GM20000 (cell line): ENCODE measurements around the gene ZNG1A.
"Not testable (repeated sequence)": the region's sequence is repeated elsewhere in the genome, so short reads cannot be mapped to it uniquely, and the experiment has no call there.

Source experiments
- DNase-seq: peaks from one replicate; pipeline ENCODE4 v3.0.0; 2012; ENCODE audit warnings: low spot score
- CTCF ChIP-seq: IDR thresholded peaks from 2 replicates; pipeline ENCODE4 v1.5.1; 2012; ENCODE audit warnings: mild to moderate bottlenecking, control low read depth; ENCODE audit errors: extremely low read depth, missing control alignments

The ZNG1A gene

DNA sequence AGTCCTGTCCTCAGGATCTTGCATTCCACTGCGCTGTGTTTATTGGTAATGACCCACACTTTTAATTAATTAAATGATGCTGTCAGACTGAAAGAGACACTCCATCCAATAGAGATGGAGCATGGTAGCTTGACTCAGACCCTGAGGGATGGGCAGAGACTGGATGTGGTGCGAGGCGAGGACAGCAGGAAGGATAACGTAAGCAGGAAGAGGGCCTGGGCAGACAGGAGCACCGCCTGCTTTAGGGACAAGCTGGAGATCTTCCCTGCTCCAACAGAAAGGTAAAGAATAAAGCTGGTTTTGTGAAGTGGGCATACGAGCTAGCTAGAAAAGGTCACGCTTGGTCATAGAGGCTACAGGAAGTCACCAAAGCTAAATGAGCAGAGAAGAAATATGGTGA, 32.2 kb upstream of the ZNG1A start:
- no peak for TF ChIP-seq CTCF

GRCh38 chr9:209143-209758, 30.4 kb upstream of the ZNG1A start:
- no peak for TF ChIP-seq CTCF
- no peak for DNase-seq

More for the DNA sequence above, 32.2 kb upstream of the ZNG1A start:
- no peak for DNase-seq

DNA sequence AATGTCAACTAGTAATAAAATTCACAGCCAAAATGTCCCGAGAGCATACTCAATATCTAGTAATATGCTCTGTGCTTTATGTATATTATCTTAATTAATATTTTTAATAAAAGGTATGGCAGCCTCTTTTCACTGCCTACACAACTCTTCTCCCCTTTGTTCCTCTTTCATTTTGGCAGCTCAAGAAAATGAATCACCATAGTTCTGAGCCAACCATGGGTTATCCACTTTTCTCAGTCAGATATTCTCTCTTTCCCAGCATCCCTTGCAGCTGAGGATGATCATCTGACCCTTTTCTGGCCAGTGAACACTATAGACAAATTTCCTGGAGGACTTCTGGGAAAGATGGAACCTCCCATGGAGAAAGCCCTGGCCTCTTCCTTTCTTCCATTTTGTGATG, 27.6 kb upstream of the ZNG1A start:
- no peak for DNase-seq
- TF ChIP-seq CTCF: no peak

DNA sequence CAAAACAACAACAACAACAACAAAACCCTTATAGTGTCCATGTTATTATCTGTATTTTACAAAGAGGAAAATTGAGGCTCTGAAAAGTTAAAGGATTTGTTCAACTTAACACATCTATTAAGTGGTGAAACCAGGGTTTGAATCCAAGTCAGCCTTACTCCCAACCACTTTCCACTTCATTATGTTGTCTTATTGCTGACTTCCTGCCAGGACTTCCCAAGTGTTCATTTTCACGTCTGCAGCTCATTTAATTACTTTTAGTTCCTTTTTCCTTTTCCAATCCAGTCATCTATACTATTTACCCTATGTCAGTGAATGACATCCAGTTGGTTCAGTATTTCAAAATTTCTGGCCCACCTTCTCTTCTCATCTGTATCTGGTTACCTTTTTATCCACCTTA, 20.7 kb upstream of the ZNG1A start:
- DNase-seq: not testable (repeated sequence)

- not testable (repeated sequence) for DNase-seq
Observed at GRCh38 chr9:178140-178825, 573 bp downstream of the ZNG1A start.

DNA sequence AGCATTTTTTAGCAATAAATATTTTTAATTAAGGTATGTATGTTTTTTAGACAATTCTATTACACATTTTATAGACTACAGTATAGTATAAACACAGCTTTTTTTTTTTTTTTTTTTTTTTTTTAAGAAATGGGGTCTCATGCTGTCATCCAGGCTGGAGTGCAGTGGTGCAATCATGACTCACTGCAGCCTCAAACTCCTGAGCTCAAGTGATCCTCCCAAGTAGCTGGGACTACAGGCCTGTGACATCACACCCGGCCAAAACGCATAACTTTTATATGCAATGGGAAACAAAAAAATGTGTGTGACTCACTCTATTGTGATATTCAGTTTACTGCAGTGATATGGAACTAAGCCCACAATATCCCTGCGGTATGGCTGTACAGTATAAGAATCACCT, 9.1 kb downstream of the ZNG1A start:
- not testable (repeated sequence) for DNase-seq

DNA sequence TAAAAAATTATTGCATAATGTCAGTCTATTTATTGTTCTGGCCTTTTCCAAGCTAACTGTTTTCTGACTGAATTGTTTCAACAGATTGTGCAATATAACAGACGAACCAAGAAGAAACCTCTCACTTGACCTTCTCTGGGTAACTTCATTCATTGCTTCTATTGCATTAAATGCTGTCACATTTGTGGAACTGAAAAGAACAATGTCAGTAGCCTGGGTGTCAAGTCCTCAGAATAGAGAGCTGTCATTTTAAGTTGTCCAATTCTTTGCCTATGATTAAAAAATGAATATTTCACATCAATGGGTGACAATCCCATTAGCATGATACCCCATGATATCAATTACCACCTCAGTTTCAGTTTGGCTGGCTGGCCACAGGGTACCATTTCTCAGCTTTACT, 19.0 kb downstream of the ZNG1A start:
- DNase-seq: not testable (repeated sequence)

GRCh38 chr9:151173-151572, 27.7 kb downstream of the ZNG1A start:
- not testable (repeated sequence) for DNase-seq

- DNase-seq: not testable (repeated sequence)
Observed at GRCh38 chr9:139880-140279, 39.0 kb downstream of the ZNG1A start.

- peak; percentile 1 for DNase-seq
Observed at GRCh38 chr9:117995-118467, 60.8 kb downstream of the ZNG1A start, which contains the start of gene FOXD4. Gene FOXD4 (minus strand): TSS chr9:118417. CDS start chr9:118119, 298 bp downstream.

- DNase-seq: not testable (repeated sequence)
Observed at GRCh38 chr9:117144-117994, 61.5 kb downstream of the ZNG1A start.

GRCh38 chr9:116239-117077, 62.4 kb downstream of the ZNG1A start:
- DNase-seq: not testable (repeated sequence)

DNA sequence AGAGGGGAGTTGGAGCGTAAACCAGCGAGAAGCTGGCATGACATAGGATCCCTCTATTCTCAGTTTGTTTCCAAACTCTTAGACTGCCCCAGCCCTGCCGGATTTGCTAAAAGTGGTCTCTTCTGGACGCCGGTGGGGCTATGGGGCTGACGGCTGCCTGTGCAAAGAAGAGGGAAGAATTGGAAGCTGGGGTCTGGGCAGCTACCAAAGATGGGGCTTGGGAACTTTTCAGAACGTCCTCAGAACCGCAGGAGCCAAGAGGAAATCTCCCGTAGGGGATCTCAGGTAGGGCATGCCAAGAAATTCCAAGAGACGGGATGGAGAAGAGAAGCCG, 63.8 kb downstream of the ZNG1A start:
- DNase-seq: peak; percentile 22

DNA sequence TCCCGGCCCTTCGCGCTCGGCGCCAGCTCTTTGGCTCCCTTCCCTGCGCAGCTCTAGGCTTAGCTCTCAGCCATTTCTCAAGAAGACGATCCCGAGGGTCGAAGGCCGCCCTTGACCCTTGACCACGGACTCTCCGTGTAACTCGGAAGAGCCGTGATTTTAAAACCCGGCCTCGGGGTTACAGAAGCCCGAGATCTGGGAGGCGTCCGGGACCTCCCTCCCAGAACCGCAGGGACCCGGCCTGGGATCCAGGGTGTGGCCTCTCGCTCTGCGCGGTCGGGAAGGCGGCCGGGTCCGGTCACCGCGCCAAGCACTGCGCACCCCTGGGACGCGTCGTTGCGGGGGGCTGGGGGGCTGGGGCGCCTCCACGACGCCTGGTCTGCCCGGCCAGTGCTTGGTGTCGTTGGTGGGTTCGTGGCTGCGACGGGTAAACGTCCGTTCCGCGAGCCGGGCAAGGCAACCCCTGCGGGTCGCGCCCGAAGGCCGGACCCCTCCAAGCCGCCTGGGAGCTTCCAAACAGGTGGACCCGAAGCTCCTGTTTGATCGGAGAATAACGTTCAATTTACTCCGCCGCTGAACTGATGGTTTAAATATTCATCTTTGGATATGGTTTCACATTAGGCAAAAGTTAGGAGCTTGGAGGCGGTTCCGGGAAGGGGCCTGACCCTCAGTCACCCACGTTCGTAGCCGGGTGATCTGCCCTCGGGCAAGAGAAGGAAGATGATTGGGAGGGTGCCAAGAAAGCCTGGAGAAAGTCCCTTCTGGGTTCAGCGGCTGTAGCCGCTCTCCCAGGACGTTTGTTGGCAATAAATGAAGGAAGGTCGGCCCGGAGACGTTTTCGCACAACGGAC, 64.4 kb downstream of the ZNG1A start:
- peak; percentile 22 for DNase-seq

DNA sequence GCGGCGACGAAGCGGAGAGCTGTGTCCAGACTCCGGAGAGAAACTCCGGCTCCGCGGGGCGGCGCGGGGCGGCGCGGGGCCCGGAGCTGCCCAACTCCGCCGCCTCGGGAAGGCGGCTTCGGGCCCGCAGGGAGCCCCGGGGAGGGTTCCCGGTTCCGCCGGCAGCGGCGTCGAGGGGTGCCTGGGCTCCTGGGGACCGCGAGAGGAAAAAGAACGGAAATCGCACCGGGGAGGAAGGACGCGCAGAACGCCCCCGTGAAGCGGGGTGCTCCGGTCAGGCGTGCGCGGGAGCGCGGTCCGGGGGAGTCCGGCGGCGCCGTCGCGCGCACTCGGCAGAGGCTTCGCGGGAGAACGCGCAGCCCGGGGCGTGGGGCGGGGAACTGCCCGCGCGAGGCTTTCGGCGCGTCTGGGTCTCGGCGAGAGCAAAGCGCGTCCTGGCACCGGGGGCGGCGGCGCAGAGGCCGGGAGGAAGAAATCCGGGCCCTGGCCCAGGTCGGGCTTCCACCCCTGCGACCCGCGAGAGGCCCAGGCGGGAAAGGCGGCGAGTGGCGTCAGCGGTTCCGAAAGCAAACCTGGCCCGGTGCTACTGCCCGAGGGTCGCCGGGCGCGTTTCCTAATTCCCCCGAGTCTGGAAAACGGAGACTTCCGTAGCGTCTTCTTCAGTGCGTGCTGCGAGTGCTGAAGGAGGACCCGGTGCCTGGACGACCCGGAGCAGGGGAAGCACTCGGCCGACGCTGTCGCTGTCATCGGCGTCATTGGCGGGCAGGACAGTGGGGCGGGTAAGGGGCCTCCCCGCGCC, 65.2 kb downstream of the ZNG1A start:
- DNase-seq: peak; percentile 69
